Right cardiac atrium (tissue), 5 donors: ENCODE measurements around the gene UBE2R2. TPM values are rescaled to one million over a fixed set of nuclear protein-coding genes. Genes with fewer than 3 reads are reported as not detected.

Experiments
- ATAC-seq, 2 donors: fragments of 200-7000 bp; cut with Tn5 transposase; one replicate each; pipeline versions ENCODE4 v1.8.0 to v1.9.1; 2020; ENCODE audit warnings: moderate library complexity in 2 of 2, mild to moderate bottlenecking in 1 of 2
- DNase-seq, 3 donors: peaks; one replicate each; pipeline ENCODE4 v3.0.0-alpha.2; 2020
- H3K27ac ChIP-seq: one replicate; pipeline ENCODE4 v1.5.1; 2013; ENCODE audit warnings: mild to moderate bottlenecking, low read length, control low read depth, moderate library complexity
- H3K27me3 ChIP-seq: one replicate; pipeline ENCODE4 v1.6.1; 2013; ENCODE audit not compliant: control insufficient read depth, insufficient read depth
- H3K4me1 ChIP-seq: one replicate; pipeline ENCODE4 v1.6.1; 2013; ENCODE audit warnings: low read length; ENCODE audit not compliant: control insufficient read depth, insufficient read depth
- H3K4me3 ChIP-seq: one replicate; pipeline ENCODE4 v1.5.1; 2013; ENCODE audit warnings: low read length, control low read depth
- H3K9me3 ChIP-seq: one replicate; pipeline ENCODE4 v1.6.1; 2013; ENCODE audit warnings: low read length; ENCODE audit not compliant: control insufficient read depth
- WGBS: extraction: QIAGEN DNeasy Blood & Tissue Kit; methylation state at CpG from one replicate; pipeline ENCODE4 v1.1.7; 2013; 5-methylcytosine and 5-hydroxymethylcytosine counted together
- intact Hi-C, 4 donors: fragments of 100-400 bp; cut with DNase I; formaldehyde crosslinking; loops; one replicate each; pipeline versions ENCODE4 v1.11.0 to v1.14.0; 2022 to 2023
- polyA plus RNA-seq: library from polyadenylated mRNA; stranded (reverse); fragments of 200-250 nt; gene quantifications from one replicate; pipeline ENCODE4 v1.2.3, GENCODE V29; 2013
- total RNA-seq, 4 donors: library from RNA; stranded (reverse); fragmentation: NEBNext Ultra II Directional; extraction: Animal tissue kit (Norgen Biotek cat#: 25700); gene quantifications; one replicate each; pipeline ENCODE4 v1.2.1, GENCODE V29; 2021
- donor health status: healthy with polysubstance abuse.
- donor health status: DM: no; HTN: yes; CAD: no.
- donor health status: DM: no; HTN: no; CAD: no.
- donor health status: DM: no; HTN: yes; CAD: no; lungs with severe emphysema.
- donor health status: DM: yes; HTN: yes; CAD: no.

The UBE2R2 gene
- total and polyA plus RNA-seq, 5 donors, result 23.9 to 43.8 (median 37.0) TPM

DNA sequence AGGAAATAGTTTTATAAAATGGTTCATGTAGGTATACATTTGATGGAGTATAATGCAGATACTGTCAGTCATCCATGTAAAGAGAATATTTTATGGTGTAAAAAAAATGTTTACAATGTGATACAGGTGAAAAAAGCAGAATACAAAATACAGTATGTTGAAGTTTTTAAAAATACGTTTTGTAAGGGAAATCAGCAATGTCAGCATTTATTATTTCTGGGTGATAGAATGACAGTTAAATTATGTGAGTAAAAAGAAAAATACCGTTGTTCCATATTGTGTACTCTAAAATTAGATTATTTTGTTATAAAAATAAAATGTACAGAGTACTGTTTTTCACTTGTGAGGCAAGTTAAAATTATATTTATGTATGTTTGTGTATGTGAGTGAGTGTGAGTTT lies 69.0 kb downstream of the UBE2R2 start:
- intact Hi-C loops, result no loop called here
- H3K27ac ChIP-seq, result no peak overlapping the region
- H3K4me1 ChIP-seq, result peaks cover 3% of the 10 kb centered on the region
- ATAC-seq (no peak), DNase-seq (no peak)
- WGBS, result 69% methylated on average over 2 of the region's 2 CpGs
- H3K4me3 ChIP-seq, result no peak overlapping the region
- H3K27me3 ChIP-seq, result no peaks in the 10 kb centered on the region
- no peaks in the 10 kb centered on the region for H3K9me3 ChIP-seq

GRCh38 chr9:33893861-33894260 lies 76.9 kb downstream of the UBE2R2 start:
- DNase-seq (no peak), ATAC-seq (no peak)
- intact Hi-C loops, result no loop called here
- no peaks in the 10 kb centered on the region for H3K4me1 ChIP-seq
- no peak overlapping the region for H3K4me3 ChIP-seq
- H3K9me3 ChIP-seq, result no peaks in the 10 kb centered on the region
- no peaks in the 10 kb centered on the region for H3K27me3 ChIP-seq
- no peak overlapping the region for H3K27ac ChIP-seq

DNA sequence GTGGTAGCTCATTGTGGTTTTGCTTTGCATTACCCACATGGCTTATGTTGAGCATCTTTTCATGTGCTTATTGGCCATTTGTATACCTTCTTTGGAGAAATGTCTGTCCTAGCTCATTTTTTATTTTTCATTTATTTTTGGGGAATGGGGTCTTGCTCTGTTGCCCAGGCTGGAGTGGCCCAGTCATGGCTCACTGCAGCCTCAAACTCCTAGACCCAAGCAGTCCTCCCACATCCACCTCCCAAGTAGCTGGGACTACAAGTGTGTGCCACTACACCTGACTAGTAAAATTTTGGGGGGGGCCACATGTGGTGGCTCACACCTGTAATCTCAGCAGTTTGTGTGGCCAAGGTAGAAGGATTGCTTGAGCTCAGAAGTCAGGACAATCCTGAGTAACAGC lies 77.4 kb downstream of the UBE2R2 start:
- intact Hi-C loops, result no loop called here
- H3K27me3 ChIP-seq, result no peaks in the 10 kb centered on the region
- no peak overlapping the region for H3K27ac ChIP-seq
- no peak overlapping the region for H3K4me3 ChIP-seq
- DNase-seq (no peak), ATAC-seq (no peak)
- no peaks in the 10 kb centered on the region for H3K9me3 ChIP-seq
- no peaks in the 10 kb centered on the region for H3K4me1 ChIP-seq

DNA sequence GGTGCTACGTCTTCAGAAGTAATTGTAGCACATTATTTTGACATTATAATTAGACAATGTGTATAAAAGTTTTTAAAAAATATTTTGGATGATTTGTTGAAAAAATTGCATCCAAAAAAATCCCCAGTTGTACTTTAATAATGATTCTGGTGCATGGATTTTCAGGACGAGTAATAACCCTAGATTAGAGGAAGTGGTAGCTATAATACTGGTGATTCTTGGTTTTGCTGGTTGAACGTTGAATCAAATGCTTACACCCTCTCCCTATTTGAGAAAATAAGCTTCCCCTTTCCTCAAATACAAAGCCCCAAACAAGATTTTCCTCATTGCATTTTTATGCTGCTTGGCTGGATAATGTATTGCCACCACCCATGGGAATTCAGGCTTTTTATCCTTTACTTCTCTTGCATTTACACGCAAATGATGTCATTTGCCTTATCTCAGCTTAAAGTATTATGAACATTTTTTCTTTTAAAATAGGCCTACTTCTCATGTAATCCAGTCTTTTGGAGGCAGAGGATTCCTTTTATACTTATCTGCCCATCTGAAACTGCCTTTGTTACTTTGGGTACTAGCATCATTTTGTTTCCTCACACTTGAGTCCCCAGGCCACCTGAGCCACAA lies 86.3 kb downstream of the UBE2R2 start:
- Histone ChIP-seq H3K4me1 (peaks cover 5% of the 10 kb centered on the region), H3K27me3 (no peaks in the 10 kb centered on the region), H3K27ac (no peak overlapping the region), H3K9me3 (no peaks in the 10 kb centered on the region), H3K4me3 (no peak overlapping the region)
- DNase-seq (no peak), ATAC-seq (no peak)
- WGBS, result 62% methylated on average over 4 of the region's 4 CpGs
- intact Hi-C loops, result no loop called here

DNA sequence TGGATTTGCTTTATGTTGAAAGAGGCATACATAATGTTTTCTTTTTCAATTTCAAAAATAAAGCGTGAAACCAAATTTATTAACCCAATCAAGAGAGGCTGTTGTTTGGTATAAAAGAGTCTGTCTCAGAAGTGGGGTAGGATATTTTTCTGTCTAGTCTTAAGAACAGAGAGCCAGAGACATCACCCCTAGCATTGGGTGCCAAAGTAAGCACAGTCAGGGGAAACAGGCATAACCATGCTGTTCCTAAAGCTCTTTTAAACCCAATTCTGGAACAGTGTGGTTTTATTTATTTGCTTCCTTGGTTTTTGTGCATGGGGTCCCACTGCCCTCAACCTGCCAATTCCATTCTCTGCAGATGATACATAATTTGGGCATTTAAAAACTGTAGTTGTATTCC lies 88.2 kb downstream of the UBE2R2 start:
- peak; percentile 35 to 61 for ATAC-seq
- Histone ChIP-seq H3K27me3 (no peaks in the 10 kb centered on the region), H3K27ac (no peak overlapping the region), H3K9me3 (no peaks in the 10 kb centered on the region), H3K4me3 (no peak overlapping the region), H3K4me1 (peaks cover 5% of the 10 kb centered on the region)
- DNase-seq, result no peak
- intact Hi-C loops, result no loop called here
- 96% methylated on average over 1 of the region's 1 CpG for WGBS

DNA sequence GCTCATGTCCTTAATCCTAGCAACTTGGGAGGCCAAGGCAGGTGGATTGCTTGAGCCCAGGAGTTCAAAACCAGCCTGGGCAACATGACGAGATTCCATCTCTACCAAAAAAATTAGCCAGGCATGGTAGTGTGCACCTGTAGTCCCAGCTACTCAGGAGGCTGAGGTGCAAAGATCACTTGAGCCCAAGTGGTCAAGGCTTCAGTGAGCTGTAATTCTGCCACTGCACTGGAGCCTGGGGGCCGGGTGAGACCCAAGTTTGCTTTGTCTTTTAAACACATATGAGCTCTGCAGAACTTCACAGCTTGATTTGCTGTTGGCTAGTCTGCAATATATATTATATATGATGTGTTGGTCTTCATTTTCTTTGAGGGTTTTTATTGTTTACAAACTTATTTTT lies 89.8 kb downstream of the UBE2R2 start:
- H3K4me3 ChIP-seq, result no peak overlapping the region
- H3K9me3 ChIP-seq, result no peaks in the 10 kb centered on the region
- no peaks in the 10 kb centered on the region for H3K27me3 ChIP-seq
- WGBS, result 90% methylated on average over 2 of the region's 2 CpGs
- peaks cover 5% of the 10 kb centered on the region for H3K4me1 ChIP-seq
- ATAC-seq (no peak), DNase-seq (no peak)
- H3K27ac ChIP-seq, result no peak overlapping the region
- intact Hi-C loops, result no loop called here

DNA sequence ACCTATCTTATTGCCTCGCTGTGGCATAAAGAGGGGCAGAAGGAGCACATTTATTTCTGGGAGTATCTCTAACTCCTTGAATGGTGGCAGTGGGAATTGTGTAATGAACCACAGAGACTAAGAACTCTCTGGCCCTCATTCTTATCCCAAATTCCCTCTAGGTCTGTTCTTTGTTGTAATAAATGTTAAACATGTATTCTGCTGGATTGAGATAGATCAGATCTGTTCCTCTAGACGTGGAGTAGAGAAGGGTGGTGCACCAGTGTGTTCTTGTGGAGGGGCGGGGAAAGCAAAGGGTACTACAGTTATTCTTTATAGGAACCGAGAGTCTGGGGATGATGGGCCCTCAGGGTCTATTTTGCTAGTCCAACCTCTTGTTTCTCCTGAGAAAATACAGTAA lies 90.4 kb downstream of the UBE2R2 start:
- WGBS, result 67% methylated on average over 4 of the region's 4 CpGs
- intact Hi-C loops, result no loop called here
- H3K4me3 ChIP-seq, result no peak overlapping the region
- ATAC-seq, result no peak
- no peaks in the 10 kb centered on the region for H3K9me3 ChIP-seq
- H3K27ac ChIP-seq, result no peak overlapping the region
- H3K27me3 ChIP-seq, result no peaks in the 10 kb centered on the region
- no peak for DNase-seq
- peaks cover 5% of the 10 kb centered on the region for H3K4me1 ChIP-seq

- intact Hi-C loops, result no loop called here
- Histone ChIP-seq H3K9me3 (no peaks in the 10 kb centered on the region), H3K4me3 (no peak overlapping the region), H3K4me1 (peaks cover 5% of the 10 kb centered on the region), H3K27ac (no peak overlapping the region), H3K27me3 (no peaks in the 10 kb centered on the region)
- WGBS, result 97% methylated on average over 3 of the region's 3 CpGs
- DNase-seq (no peak), ATAC-seq (no peak)
These were observed 91.2 kb downstream of the UBE2R2 start for GRCh38 chr9:33908114-33908513.

DNA sequence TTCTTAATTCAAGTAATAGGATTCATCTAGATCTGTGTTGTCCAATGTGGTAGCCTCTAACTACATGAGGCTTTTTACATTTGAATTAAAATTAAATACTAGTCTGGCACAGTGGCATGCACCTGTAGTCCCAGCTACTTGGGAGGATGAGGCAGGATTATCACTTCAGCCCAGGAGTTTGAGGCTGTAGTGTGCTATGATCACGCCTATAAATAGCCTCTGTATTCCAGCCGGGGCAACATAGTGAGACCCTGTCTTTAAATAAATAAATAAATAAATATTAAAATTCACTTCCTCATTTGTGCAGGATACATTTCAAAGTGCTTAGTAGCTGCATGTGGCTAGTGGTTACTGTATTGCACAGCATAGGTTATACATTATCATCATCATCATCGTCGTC lies 91.8 kb downstream of the UBE2R2 start:
- Histone ChIP-seq H3K4me3 (no peak overlapping the region), H3K9me3 (no peaks in the 10 kb centered on the region), H3K27me3 (no peaks in the 10 kb centered on the region), H3K27ac (no peak overlapping the region), H3K4me1 (peaks cover 5% of the 10 kb centered on the region)
- no peak for ATAC-seq
- intact Hi-C loops, result no loop called here
- DNase-seq, result no peak
- WGBS, result 94% methylated on average over 4 of the region's 4 CpGs

GRCh38 chr9:33913541-33913940 lies 96.6 kb downstream of the UBE2R2 start:
- Histone ChIP-seq H3K27ac (no peak overlapping the region), H3K9me3 (no peaks in the 10 kb centered on the region), H3K27me3 (no peaks in the 10 kb centered on the region), H3K4me3 (no peak overlapping the region), H3K4me1 (no peaks in the 10 kb centered on the region)
- 67% methylated on average over 1 of the region's 1 CpG for WGBS
- no peak for ATAC-seq
- intact Hi-C loops, result no loop called here
- DNase-seq, result no peak

DNA sequence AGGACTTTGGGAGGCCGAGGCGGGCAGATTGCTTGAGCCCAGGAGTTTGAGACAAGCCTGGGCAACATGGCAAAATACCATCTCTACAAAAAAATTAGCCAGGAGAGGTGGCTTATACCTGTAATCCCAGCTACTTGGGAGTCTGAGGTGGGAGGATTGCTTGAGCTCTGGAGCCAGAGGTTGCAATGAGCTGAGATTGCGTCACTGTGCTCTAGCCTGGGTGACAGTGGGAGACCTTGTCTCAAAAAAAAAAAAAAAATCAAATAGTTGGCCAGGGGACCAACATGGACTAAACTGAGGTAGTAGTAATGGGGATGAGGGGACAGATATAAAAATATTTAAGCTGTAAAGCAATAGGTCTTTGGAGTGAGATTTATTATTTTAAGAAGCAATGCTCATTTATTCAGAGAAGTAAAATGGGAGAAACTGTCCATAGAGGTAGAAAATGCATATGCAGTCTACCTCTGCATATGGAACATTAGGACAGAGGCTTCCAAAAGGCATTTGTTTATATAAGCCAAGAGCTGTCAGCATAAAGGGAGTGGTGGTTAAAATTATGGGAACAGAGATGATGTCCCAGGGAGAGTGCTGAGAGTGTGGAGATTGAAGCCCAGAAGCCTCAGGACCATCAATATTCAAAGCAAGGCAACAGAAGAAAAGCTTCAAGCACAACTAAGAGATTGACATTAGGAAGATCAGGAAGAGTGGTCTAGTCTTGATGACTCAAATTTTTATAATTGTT lies 98.1 kb downstream of the UBE2R2 start:
- intact Hi-C loops, result no loop called here
- DNase-seq, result no peak
- H3K4me1 ChIP-seq, result no peaks in the 10 kb centered on the region
- H3K27me3 ChIP-seq, result no peaks in the 10 kb centered on the region
- H3K9me3 ChIP-seq, result no peaks in the 10 kb centered on the region
- WGBS, result 86% methylated on average over 3 of the region's 3 CpGs
- H3K4me3 ChIP-seq, result no peak overlapping the region
- no peak overlapping the region for H3K27ac ChIP-seq
- ATAC-seq, result no peak

- H3K4me3 ChIP-seq, result no peak overlapping the region
- no peaks in the 10 kb centered on the region for H3K27me3 ChIP-seq
- 92% methylated on average over 9 of the region's 9 CpGs for WGBS
- H3K9me3 ChIP-seq, result no peaks in the 10 kb centered on the region
- intact Hi-C loops, result no loop called here
- no peak for ATAC-seq
- H3K4me1 ChIP-seq, result no peaks in the 10 kb centered on the region
- no peak for DNase-seq
- H3K27ac ChIP-seq, result no peak overlapping the region
These were observed 100.1 kb downstream of the UBE2R2 start for GRCh38 chr9:33917036-33917435.
